Nephron (organoid): Measurements from ENCODE around the gene CRIP1.

Experiments used
- H3K27ac Mint-ChIP-seq, 3 experiments: 2 replicates each; pipeline ENCODE4 v1.8.0; 2020; ENCODE audit warnings: mixed read lengths in 3 of 3, mild to moderate bottlenecking in 2 of 3, moderate library complexity in 1 of 3
- H3K27me3 Mint-ChIP-seq: 2 replicates; pipeline ENCODE4 v1.8.0; 2021; ENCODE audit warnings: low read depth, mild to moderate bottlenecking, moderate library complexity, mixed read lengths
- H3K36me3 Mint-ChIP-seq: 2 replicates; pipeline ENCODE4 v1.8.0; 2020; ENCODE audit warnings: low read depth, mixed read lengths
- H3K4me1 Mint-ChIP-seq: 2 replicates; pipeline ENCODE4 v1.8.0; 2020; ENCODE audit warnings: mixed read lengths
- H3K4me3 Mint-ChIP-seq, 3 experiments: 2 replicates each; pipeline ENCODE4 v1.8.0; 2020; ENCODE audit warnings: mild to moderate bottlenecking in 3 of 3, mixed read lengths in 3 of 3, moderate library complexity in 2 of 3
- H3K9me3 Mint-ChIP-seq: 2 replicates; pipeline ENCODE4 v1.8.0; 2020; ENCODE audit warnings: mixed read lengths
- TF ChIP-seq, protein P1 (sequence below), 3 experiments: fragments of 200-600 bp; sonication (generic); IDR thresholded peaks; one replicate each; pipeline ENCODE4 v1.5.0; 2021; ENCODE audit warnings: antibody characterized with exemption in 3 of 3; ENCODE audit not compliant: unreplicated experiment in 3 of 3

The CRIP1 gene

DNA sequence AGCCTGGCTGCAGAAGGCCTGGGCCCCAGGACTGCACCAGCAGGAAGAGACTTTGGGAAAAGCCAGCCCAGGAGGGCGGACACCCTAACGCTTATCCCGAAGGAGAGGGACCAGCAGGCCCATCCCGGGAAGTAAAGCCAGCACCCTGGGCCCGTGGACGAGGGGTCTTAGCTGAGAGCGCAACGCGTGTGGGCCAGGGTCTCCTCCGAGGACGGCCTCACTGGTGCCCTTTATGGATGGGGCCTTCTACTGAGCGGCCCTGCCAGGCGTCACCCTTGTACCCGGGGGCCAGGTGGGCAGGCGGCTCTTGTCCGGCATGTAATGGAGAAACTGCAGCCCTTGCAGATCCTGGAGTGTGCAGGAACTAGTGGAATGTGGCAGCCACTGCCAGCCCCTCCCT is 18.4 kb downstream of the CRIP1 start:
- peaks cover 11% of the 10 kb centered on the region for H3K27me3 Mint-ChIP-seq
- no peaks in the 10 kb centered on the region for H3K36me3 Mint-ChIP-seq
- TF ChIP-seq, protein P1, sequence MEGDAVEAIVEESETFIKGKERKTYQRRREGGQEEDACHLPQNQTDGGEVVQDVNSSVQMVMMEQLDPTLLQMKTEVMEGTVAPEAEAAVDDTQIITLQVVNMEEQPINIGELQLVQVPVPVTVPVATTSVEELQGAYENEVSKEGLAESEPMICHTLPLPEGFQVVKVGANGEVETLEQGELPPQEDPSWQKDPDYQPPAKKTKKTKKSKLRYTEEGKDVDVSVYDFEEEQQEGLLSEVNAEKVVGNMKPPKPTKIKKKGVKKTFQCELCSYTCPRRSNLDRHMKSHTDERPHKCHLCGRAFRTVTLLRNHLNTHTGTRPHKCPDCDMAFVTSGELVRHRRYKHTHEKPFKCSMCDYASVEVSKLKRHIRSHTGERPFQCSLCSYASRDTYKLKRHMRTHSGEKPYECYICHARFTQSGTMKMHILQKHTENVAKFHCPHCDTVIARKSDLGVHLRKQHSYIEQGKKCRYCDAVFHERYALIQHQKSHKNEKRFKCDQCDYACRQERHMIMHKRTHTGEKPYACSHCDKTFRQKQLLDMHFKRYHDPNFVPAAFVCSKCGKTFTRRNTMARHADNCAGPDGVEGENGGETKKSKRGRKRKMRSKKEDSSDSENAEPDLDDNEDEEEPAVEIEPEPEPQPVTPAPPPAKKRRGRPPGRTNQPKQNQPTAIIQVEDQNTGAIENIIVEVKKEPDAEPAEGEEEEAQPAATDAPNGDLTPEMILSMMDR (IDR thresholded peaks at IDR 0.05; ENCODE audit: unreplicated experiment in 3 of 3): no peak
- H3K27ac Mint-ChIP-seq: no peak overlapping the region
- H3K4me1 Mint-ChIP-seq: no peaks in the 10 kb centered on the region
- H3K4me3 Mint-ChIP-seq: no peak overlapping the region
- no peaks in the 10 kb centered on the region for H3K9me3 Mint-ChIP-seq

DNA sequence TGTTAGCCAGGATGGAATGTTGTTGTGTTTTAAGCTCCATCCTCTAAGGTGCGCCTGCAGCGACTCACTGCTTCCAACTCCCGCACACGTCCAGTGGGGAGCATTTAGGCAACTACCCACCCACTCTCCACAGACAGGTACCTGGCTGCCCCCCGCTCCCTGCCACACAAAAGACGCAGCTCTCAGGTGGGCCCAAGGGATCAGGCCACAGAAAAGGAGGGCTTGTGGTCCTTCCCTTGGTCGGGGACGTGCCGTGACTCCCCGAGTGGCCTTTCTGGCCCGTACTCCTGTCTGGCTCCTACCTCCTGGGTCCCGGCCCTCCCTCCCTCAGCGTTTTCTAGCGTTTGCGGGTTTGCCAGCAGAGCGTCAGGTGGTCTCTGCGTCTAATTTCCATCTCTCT is 20.6 kb downstream of the CRIP1 start:
- peaks cover 27% of the 10 kb centered on the region for H3K27me3 Mint-ChIP-seq
- H3K27ac Mint-ChIP-seq: no peak overlapping the region
- H3K9me3 Mint-ChIP-seq: no peaks in the 10 kb centered on the region
- TF ChIP-seq, protein P1 (IDR thresholded peaks at IDR 0.05; ENCODE audit: unreplicated experiment in 3 of 3): no peak
- no peaks in the 10 kb centered on the region for H3K36me3 Mint-ChIP-seq
- H3K4me1 Mint-ChIP-seq: no peaks in the 10 kb centered on the region
- H3K4me3 Mint-ChIP-seq: no peak overlapping the region

DNA sequence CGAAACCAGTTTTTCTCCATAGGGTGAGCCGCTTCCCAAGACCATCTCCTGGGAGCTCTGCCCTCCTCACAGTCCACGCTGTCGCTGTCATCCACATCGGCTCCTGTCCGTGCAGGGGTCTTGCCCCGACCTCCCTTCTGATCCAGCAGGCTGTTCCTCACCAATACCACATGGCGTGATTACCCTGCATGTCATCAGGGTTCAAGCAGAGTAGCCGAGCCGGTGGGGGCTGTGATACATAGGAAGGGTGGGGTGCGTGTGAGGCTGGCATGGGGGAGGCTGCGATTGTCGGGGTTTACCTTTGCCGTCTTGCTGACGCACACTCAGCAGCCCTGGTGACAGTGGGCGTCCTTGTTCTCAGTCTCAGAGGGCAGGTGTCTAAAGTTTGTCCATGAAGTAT is 21.4 kb downstream of the CRIP1 start:
- no peaks in the 10 kb centered on the region for H3K36me3 Mint-ChIP-seq
- TF ChIP-seq, protein P1 (IDR thresholded peaks at IDR 0.05; ENCODE audit: unreplicated experiment in 3 of 3): no peak
- H3K9me3 Mint-ChIP-seq: no peaks in the 10 kb centered on the region
- no peak overlapping the region for H3K27ac Mint-ChIP-seq
- H3K4me3 Mint-ChIP-seq: no peak overlapping the region
- H3K27me3 Mint-ChIP-seq: peaks cover 33% of the 10 kb centered on the region
- no peaks in the 10 kb centered on the region for H3K4me1 Mint-ChIP-seq

DNA sequence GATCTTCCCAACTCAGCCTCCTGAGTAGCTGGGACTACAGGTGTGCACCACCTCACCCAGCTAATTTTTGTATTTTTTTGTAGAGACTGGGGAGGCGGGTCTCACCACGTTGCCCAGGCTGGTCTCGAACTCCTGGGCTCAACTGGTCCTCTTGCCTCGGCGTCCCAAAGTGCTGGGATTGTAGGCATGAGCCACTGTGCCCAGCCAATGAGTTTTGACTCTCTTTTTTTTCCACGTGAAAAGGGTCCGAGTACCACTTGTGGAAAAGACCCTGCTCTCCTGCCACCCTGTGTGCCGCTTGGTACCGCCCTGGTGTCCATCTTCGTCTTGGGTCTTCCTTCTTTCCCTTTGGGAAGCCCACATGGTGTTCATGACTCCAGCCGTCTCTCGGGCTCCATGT is 21.9 kb downstream of the CRIP1 start:
- Mint-ChIP-seq H3K4me1 (no peaks in the 10 kb centered on the region), H3K27me3 (peaks cover 37% of the 10 kb centered on the region), H3K36me3 (no peaks in the 10 kb centered on the region), H3K4me3 (no peak overlapping the region), H3K27ac (no peak overlapping the region), H3K9me3 (no peaks in the 10 kb centered on the region)
- TF ChIP-seq, protein P1 (IDR thresholded peaks at IDR 0.05; ENCODE audit: unreplicated experiment in 3 of 3): no peak

DNA sequence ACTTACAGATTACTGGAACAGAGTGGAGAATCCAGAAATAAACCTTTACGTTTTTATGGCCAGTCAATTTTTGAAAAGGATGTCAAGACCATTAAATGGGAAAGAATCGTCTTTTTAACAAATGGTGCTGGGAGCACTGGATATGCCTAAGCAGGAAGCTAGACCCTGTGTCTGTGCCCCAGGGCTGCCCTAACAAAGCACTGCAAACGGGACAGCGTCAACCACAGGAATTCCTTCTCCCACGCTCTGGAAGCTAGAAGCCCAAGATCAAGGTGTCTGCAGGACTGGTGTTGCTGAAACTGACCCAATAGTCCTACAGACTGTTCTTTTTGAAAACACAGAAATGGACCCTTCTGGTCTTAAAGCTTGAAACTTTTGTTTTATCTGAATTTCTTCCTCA is 30.4 kb downstream of the CRIP1 start:
- peaks cover 8% of the 10 kb centered on the region for H3K9me3 Mint-ChIP-seq
- no peaks in the 10 kb centered on the region for H3K4me1 Mint-ChIP-seq
- H3K27ac Mint-ChIP-seq: no peak overlapping the region
- peaks cover 71% of the 10 kb centered on the region for H3K27me3 Mint-ChIP-seq
- TF ChIP-seq, protein P1 (IDR thresholded peaks at IDR 0.05; ENCODE audit: unreplicated experiment in 3 of 3): no peak
- no peaks in the 10 kb centered on the region for H3K36me3 Mint-ChIP-seq
- no peak overlapping the region for H3K4me3 Mint-ChIP-seq

- no peak overlapping the region for H3K27ac Mint-ChIP-seq
- no peaks in the 10 kb centered on the region for H3K4me1 Mint-ChIP-seq
- H3K4me3 Mint-ChIP-seq: no peak overlapping the region
- TF ChIP-seq, protein P1 (IDR thresholded peaks at IDR 0.05; ENCODE audit: unreplicated experiment in 3 of 3): no peak
- peaks cover 79% of the 10 kb centered on the region for H3K27me3 Mint-ChIP-seq
- no peaks in the 10 kb centered on the region for H3K36me3 Mint-ChIP-seq
- H3K9me3 Mint-ChIP-seq: peaks cover 8% of the 10 kb centered on the region
Measured at GRCh38 chr14:105519946-105520698, 33.4 kb downstream of the CRIP1 start.
